Neural cell (in vitro differentiated cells): ENCODE data around the gene PHACTR1.

Experiments
- EP300 ChIP-seq: fragments of 450-650 bp; conservative IDR thresholded peaks from 2 replicates; pipeline ENCODE4 v1.6.1; 2014; ENCODE audit warnings: antibody characterized with exemption, mild to moderate bottlenecking, moderate library complexity; ENCODE audit not compliant: poor library complexity, severe bottlenecking
- EZH2 ChIP-seq: fragments of 200-600, 300-800 bp; shearing (Covaris generic), sonication (generic); IDR thresholded peaks from 2 replicates; pipeline ENCODE4 v1.6.1; 2014; ENCODE audit warnings: antibody characterized with exemption, low read length, borderline replicate concordance, mild to moderate bottlenecking; ENCODE audit not compliant: insufficient read depth, poor library complexity, severe bottlenecking
- POLR2AphosphoS5 ChIP-seq: IDR thresholded peaks from 2 replicates; pipeline ENCODE4 v1.6.1; 2012
- TF ChIP-seq, protein P1 (sequence below): fragments of 450-650 bp; IDR thresholded peaks from 2 replicates; pipeline ENCODE4 v1.5.1; 2014; ENCODE audit warnings: antibody characterized with exemption, mild to moderate bottlenecking, moderate library complexity; ENCODE audit not compliant: poor library complexity, severe bottlenecking

GRCh38 chr6:13139119-13139518 is 422.6 kb downstream of the PHACTR1 start:
- TF ChIP-seq, protein P1, sequence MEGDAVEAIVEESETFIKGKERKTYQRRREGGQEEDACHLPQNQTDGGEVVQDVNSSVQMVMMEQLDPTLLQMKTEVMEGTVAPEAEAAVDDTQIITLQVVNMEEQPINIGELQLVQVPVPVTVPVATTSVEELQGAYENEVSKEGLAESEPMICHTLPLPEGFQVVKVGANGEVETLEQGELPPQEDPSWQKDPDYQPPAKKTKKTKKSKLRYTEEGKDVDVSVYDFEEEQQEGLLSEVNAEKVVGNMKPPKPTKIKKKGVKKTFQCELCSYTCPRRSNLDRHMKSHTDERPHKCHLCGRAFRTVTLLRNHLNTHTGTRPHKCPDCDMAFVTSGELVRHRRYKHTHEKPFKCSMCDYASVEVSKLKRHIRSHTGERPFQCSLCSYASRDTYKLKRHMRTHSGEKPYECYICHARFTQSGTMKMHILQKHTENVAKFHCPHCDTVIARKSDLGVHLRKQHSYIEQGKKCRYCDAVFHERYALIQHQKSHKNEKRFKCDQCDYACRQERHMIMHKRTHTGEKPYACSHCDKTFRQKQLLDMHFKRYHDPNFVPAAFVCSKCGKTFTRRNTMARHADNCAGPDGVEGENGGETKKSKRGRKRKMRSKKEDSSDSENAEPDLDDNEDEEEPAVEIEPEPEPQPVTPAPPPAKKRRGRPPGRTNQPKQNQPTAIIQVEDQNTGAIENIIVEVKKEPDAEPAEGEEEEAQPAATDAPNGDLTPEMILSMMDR, result no peak
- TF ChIP-seq POLR2AphosphoS5, result no peak
- TF ChIP-seq EP300, result no peak
- TF ChIP-seq EZH2, result no peak
